ENCODE data around the gene STMP1.

STMP1 gene

GRCh38 chr7:135650831-135651573 lies 11.3 kb upstream of the STMP1 start:
- DNase-seq (ENCODE audit: low spot score): no peak
- ChIA-PET CTCF (no interaction called here), POLR2A (ENCODE audit: low non-redundant PET) (no interaction called here)
- TF ChIP-seq, protein P1, sequence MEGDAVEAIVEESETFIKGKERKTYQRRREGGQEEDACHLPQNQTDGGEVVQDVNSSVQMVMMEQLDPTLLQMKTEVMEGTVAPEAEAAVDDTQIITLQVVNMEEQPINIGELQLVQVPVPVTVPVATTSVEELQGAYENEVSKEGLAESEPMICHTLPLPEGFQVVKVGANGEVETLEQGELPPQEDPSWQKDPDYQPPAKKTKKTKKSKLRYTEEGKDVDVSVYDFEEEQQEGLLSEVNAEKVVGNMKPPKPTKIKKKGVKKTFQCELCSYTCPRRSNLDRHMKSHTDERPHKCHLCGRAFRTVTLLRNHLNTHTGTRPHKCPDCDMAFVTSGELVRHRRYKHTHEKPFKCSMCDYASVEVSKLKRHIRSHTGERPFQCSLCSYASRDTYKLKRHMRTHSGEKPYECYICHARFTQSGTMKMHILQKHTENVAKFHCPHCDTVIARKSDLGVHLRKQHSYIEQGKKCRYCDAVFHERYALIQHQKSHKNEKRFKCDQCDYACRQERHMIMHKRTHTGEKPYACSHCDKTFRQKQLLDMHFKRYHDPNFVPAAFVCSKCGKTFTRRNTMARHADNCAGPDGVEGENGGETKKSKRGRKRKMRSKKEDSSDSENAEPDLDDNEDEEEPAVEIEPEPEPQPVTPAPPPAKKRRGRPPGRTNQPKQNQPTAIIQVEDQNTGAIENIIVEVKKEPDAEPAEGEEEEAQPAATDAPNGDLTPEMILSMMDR (conservative IDR thresholded peaks at IDR 0.05; ENCODE audit: low read depth): no peak
- H3K27ac ChIP-seq: peak overlapping the region; percentile 28; the same call in 1 of the 2 replicates

GRCh38 chr7:135653340-135654080 lies 8.8 kb upstream of the STMP1 start:
- CTCF ChIA-PET: interaction anchor here (0.6 kb wide), 1 partner anchor 11 kb away, joined by 4 read pairs; no protein-coding TSS in a partner anchor
- no peak overlapping the region for H3K27ac ChIP-seq
- TF ChIP-seq, protein P1 (conservative IDR thresholded peaks at IDR 0.05; ENCODE audit: low read depth): no peak
- DNase-seq (ENCODE audit: low spot score): no peak
- POLR2A ChIA-PET (ENCODE audit: low non-redundant PET): no interaction called here

DNA sequence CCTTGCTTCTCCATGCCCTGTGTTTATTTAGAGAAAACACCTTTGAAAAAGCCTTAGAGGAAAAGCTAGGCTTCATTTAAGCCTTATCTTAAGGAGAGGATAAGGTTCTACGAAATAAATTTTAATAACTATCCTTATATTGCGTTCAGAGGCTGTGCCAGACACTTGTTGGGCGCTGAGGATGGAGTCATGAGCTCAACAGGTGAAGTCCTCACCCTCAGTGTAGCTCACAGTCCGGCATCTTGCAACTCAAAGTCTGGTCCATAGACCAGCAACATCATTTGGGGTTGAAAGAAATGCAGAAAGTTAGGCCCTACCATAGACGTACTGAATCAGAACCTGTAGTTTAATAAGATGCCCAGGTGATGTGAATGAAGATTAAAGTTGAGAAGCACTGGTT lies 3.8 kb upstream of the STMP1 start:
- ChIA-PET POLR2A (ENCODE audit: low non-redundant PET) (no interaction called here), CTCF (no interaction called here)
- H3K27ac ChIP-seq: no peak overlapping the region
- DNase-seq (ENCODE audit: low spot score): no peak
- TF ChIP-seq, protein P1 (conservative IDR thresholded peaks at IDR 0.05; ENCODE audit: low read depth): no peak

DNA sequence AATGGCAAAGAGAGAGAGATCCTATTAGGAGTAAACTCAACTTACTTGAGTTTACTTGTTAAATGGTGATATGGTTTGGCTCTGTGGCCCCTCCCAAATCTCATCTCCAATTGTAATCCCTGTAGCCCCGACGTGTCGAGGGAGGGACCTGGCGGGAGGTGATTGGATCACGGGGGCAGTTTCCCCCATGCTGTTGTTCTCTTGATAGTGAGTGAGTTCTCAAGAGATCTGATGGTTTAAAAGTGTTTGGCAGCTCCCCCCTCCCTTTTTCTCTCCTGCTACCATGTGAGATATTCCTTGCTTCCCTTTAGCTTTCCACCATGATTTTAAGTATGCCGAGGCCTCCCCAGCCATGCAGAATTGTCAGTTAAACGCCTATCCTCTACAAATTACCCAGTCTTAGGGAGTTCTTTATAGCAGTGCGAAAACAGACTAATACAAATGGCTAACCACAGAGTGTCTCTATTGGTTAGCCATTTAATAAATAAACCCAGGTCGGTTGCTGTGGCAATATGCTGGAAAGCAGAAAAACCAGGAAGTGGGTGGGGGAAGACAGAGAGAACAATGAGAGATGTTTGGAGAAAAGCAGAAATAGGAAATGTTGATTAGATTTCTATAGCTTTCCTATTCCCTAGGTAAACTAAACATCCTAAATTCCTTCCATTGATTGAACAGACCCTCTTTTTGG lies 3.0 kb upstream of the STMP1 start:
- POLR2A ChIA-PET (ENCODE audit: low non-redundant PET): no interaction called here
- TF ChIP-seq, protein P1 (conservative IDR thresholded peaks at IDR 0.05; ENCODE audit: low read depth): no peak
- CTCF ChIA-PET: no interaction called here
- no peak for DNase-seq (ENCODE audit: low spot score)
- no peak overlapping the region for H3K27ac ChIP-seq

DNA sequence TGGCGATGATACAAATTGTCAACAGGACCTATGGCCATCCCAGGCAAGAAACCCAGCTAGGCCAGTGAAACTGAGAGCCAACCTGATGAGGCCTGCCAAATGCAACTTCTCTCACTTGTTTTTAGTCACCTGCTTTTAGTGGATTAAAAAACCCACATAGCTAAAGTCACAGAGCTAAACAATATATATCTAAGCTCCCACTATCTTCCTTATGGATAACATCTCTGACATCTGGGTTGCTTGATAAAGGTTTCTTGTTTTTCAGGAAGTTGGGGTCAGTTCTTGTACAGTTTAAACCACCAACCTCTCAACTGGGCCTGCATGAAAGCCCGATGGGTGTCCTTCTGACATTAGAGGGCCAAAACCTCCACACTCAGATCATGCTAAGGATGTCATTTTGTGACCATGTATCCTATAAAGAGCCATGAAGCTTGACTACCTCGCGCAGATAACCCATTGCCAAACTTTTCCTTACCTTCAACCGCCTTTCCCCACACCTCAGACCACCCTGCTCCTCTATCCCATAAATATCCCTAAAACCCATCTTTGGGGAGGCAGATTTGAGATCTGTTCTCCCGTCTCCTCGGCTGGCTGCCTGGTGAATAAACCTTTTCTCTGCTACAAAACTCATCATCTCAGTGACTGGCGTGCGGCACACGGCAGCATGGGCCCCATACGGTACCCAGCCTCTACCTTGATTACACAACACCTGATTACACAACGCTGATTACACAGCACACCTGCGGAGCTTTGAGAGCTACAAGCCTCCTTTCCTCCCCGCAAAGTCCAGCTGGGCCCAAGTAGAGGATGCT lies 797 bp upstream of the STMP1 start:
- CTCF ChIA-PET: interaction anchor here (1.1 to 1.4 kb wide), 4 partner anchors 9 to 13 kb away, joined by 3 to 5 read pairs (median 3); no protein-coding TSS in a partner anchor
- H3K27ac ChIP-seq: peak overlapping the region; percentile 97
- peak; percentile 46 for DNase-seq (ENCODE audit: low spot score)
- POLR2A ChIA-PET (ENCODE audit: low non-redundant PET): no interaction called here
- TF ChIP-seq, protein P1 (conservative IDR thresholded peaks at IDR 0.05; ENCODE audit: low read depth): no peak

DNA sequence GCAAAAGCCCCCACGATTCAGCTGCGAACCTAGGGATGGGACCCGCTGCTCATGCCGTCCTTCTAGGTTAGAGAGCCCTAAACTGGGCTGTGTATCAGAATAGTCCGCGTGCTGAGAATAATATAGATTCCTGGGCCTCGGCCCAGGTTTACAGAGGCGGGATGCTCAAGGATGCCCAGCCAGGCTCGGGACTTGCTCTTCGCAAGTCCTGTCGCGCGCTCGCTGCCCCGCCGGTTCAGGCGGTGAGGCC lies 266 bp upstream of the STMP1 start:
- TF ChIP-seq, protein P1 (conservative IDR thresholded peaks at IDR 0.05; ENCODE audit: low read depth): peak; percentile 84
- DNase-seq (ENCODE audit: low spot score): no peak
- peak overlapping the region; percentile 97 for H3K27ac ChIP-seq
- ChIA-PET POLR2A (ENCODE audit: low non-redundant PET) (no interaction called here), CTCF (interaction anchor here (1.1 to 1.4 kb wide), 4 partner anchors 9 to 13 kb away, joined by 3 to 5 read pairs (median 3); no protein-coding TSS in a partner anchor)

All from RWPE1 (cell line).